K562 (cell line): ENCODE data around the gene XPNPEP3. TPM values are rescaled to one million over a fixed set of nuclear protein-coding genes. Genes with fewer than 3 reads are reported as not detected.

ENCODE experiments used
- ATAC-seq: fragments of 200-7000 bp; cut with Tn5 transposase; 3 replicates; pipeline ENCODE4 v1.9.1; 2020; ENCODE audit warnings: moderate library complexity
- BruUV-seq: library from RNA; stranded (reverse); fragments of 400-500 nt; replicated peaks from 2 replicates; lab custom pipeline; 2021; lab: Mats Ljungman, UMichigan
- CTCF ChIA-PET: fragments of 300-600 bp; formaldehyde crosslinking; extraction: SDS; loops from one replicate; lab custom pipeline; 2021; ENCODE audit warnings: low intra/inter-chr PET ratio; lab: Yijun Ruan, JAX
- POLR2A ChIA-PET: fragments of 300-600, 350-650 bp; sonication (Branson Sonifier 250); formaldehyde crosslinking; extraction: SDS; loops from one replicate; lab custom pipeline; 2021; ENCODE audit warnings: antibody characterized with exemption, inconsistent platforms; lab: Yijun Ruan, JAX
- DNase-seq, 4 experiments: peaks; one replicate each; pipeline versions ENCODE4 v3.0.0 to v3.0.0-alpha.2; 2011 to 2018; ENCODE audit warnings: low spot score in 3 of 4, mixed read lengths in 3 of 4; ENCODE audit errors: extremely low read depth in 1 of 4
- FAIRE-seq: peaks from 2 replicates; lab custom pipeline; 2011; peaks lifted over from hg19 to GRCh38; lab: Jason Lieb, UNC
- H2AFZ ChIP-seq: 2 replicates; pipeline ENCODE4 v1.6.0; 2011; ENCODE audit warnings: low read depth, low read length, control low read depth, inconsistent platforms
- H3K27ac ChIP-seq: fragments of 200-600 bp; 3 replicates; pipeline ENCODE4 v1.8.0; 2011; ENCODE audit warnings: low read depth, mild to moderate bottlenecking, control low read depth, inconsistent platforms, low read length, moderate library complexity, mixed read lengths; ENCODE audit errors: extremely low read depth
- H3K27me3 ChIP-seq, 2 experiments: fragments of 300-600 bp in 1 of 2; 2 replicates in 1 of 2; 3 replicates in 1 of 2; pipeline versions ENCODE4 v1.6.0 to v1.8.0; 2011; ENCODE audit warnings: inconsistent platforms in 2 of 2, low read length in 2 of 2, mild to moderate bottlenecking in 1 of 2, mixed read lengths in 1 of 2, moderate library complexity in 1 of 2; ENCODE audit not compliant: control insufficient read depth in 2 of 2, insufficient read depth in 2 of 2
- H3K36me3 ChIP-seq: fragments of 300-600 bp; 3 replicates; pipeline ENCODE4 v1.8.0; 2011; ENCODE audit warnings: mild to moderate bottlenecking, low read length, inconsistent platforms; ENCODE audit not compliant: control insufficient read depth, insufficient read depth
- H3K4me1 ChIP-seq, 2 experiments: fragments of 200-600 bp in 1 of 2; replicated peaks in 1 of 2; 2 replicates in 1 of 2; 3 replicates in 1 of 2; pipeline versions ENCODE4 v1.5.1 to v1.8.0; 2011; ENCODE audit warnings: inconsistent platforms in 2 of 2, low read length in 2 of 2, mild to moderate bottlenecking in 1 of 2, mixed read lengths in 1 of 2, moderate library complexity in 1 of 2; ENCODE audit not compliant: control insufficient read depth in 2 of 2, insufficient read depth in 2 of 2
- H3K4me2 ChIP-seq: 2 replicates; pipeline ENCODE4 v1.6.1; 2011; ENCODE audit warnings: low read length, control low read depth, inconsistent platforms, mixed read lengths; ENCODE audit not compliant: insufficient read depth
- H3K4me3 ChIP-seq: fragments of 200-600 bp; sonication (generic), shearing (Covaris generic); 2 replicates; pipeline ENCODE4 v1.5.1; 2016; ENCODE audit warnings: control low read depth, inconsistent platforms
- H3K79me2 ChIP-seq: fragments of 200-600 bp; 3 replicates; pipeline ENCODE4 v1.8.0; 2011; ENCODE audit warnings: low read length, inconsistent platforms; ENCODE audit not compliant: control insufficient read depth, insufficient read depth
- H3K9ac ChIP-seq, 2 experiments: 2 replicates each; pipeline versions ENCODE4 v1.6.0 to v1.6.1; 2011; ENCODE audit warnings: low read depth in 2 of 2, low read length in 2 of 2, control low read depth in 1 of 2, inconsistent platforms in 1 of 2, mild to moderate bottlenecking in 1 of 2, mixed read lengths in 1 of 2; ENCODE audit not compliant: insufficient read depth in 1 of 2
- H3K9me1 ChIP-seq: one replicate; pipeline ENCODE4 v1.6.0; 2011; ENCODE audit warnings: inconsistent platforms, mild to moderate bottlenecking, low read length, moderate library complexity; ENCODE audit not compliant: control insufficient read depth, insufficient read depth
- H3K9me3 ChIP-seq: replicated peaks from 2 replicates; pipeline ENCODE4 v1.5.1; 2011; ENCODE audit warnings: low read depth, low read length, inconsistent platforms; ENCODE audit not compliant: control insufficient read depth, insufficient read depth
- H4K20me1 ChIP-seq: replicated peaks from 2 replicates; pipeline ENCODE4 v1.6.1; 2011; ENCODE audit warnings: low read length, inconsistent platforms, mixed read lengths; ENCODE audit not compliant: control insufficient read depth, insufficient read depth
- ETV1 ChIP-seq: fragments of 450-650 bp; conservative IDR thresholded peaks from 2 replicates; pipeline ENCODE4 v1.6.1; 2016; ENCODE audit warnings: missing genetic modification characterization, control low read depth, low read depth, missing compliant biosample characterization
- GABPB2 ChIP-seq: fragments of 250-450 bp; sonication (Bioruptor Pico); conservative IDR thresholded peaks from 2 replicates; pipeline ENCODE4 v1.5.1; 2021; ENCODE audit warnings: mild to moderate bottlenecking
- ILK ChIP-seq: fragments of 450-650 bp; IDR thresholded peaks from 2 replicates; pipeline ENCODE4 v1.6.1; 2016; ENCODE audit warnings: missing genetic modification characterization, low read depth, mild to moderate bottlenecking, missing compliant biosample characterization, moderate library complexity, borderline replicate concordance
- MXI1 ChIP-seq: IDR thresholded peaks from 2 replicates; pipeline ENCODE4 v1.6.1; 2011; ENCODE audit warnings: low read depth, mild to moderate bottlenecking, improper control_type of control experiment, low read length
- NELFE ChIP-seq: IDR thresholded peaks from 2 replicates; pipeline ENCODE4 v1.6.1; 2011; ENCODE audit warnings: mild to moderate bottlenecking; ENCODE audit not compliant: insufficient read depth, insufficient read length
- RBBP5 ChIP-seq: fragments of 200-600 bp; sonication (generic); IDR thresholded peaks from 2 replicates; pipeline ENCODE4 v1.6.1; 2012; ENCODE audit warnings: borderline replicate concordance, mild to moderate bottlenecking, low read length, control low read depth, inconsistent platforms; ENCODE audit not compliant: insufficient read depth, poor library complexity, severe bottlenecking
- SIN3B ChIP-seq: fragments of 450-650 bp; IDR thresholded peaks from 2 replicates; pipeline ENCODE4 v1.6.1; 2017; ENCODE audit warnings: low read depth, mild to moderate bottlenecking, moderate library complexity
- SPI1 ChIP-seq: IDR thresholded peaks from 2 replicates; pipeline ENCODE4 v1.6.1; 2011; ENCODE audit warnings: low read depth, low read length, control low read depth, borderline replicate concordance
- ZNF507 ChIP-seq: conservative IDR thresholded peaks from 2 replicates; pipeline ENCODE4 v1.6.1; 2017; ENCODE audit warnings: missing genetic modification characterization, missing compliant biosample characterization
- ZNF586 ChIP-seq: fragments of 450-650 bp; formaldehyde crosslinking; conservative IDR thresholded peaks from 2 replicates; pipeline ENCODE4 v1.4.0; 2020; ENCODE audit warnings: mild to moderate bottlenecking, moderate library complexity
- ZZZ3 ChIP-seq: fragments of 450-650 bp; IDR thresholded peaks from 2 replicates; pipeline ENCODE4 v1.6.1; 2016; ENCODE audit warnings: antibody characterized with exemption, mild to moderate bottlenecking, moderate library complexity
- in situ Hi-C: fragments of 300-500 bp; cut with MboI; formaldehyde crosslinking; loops from 4 replicates; pipeline ENCODE4 v1.15.0; 2018; ENCODE audit warnings: inconsistent platforms, mixed read lengths
- intact Hi-C: fragments of 100-400 bp; cut with micrococcal nuclease; formaldehyde crosslinking; loops from 2 replicates; pipeline ENCODE4 v1.14.2; 2022
- polyA plus RNA-seq, 8 experiments: library from polyadenylated mRNA; depleted of rRNA in 4 of 8; stranded (reverse) in 5 of 8; unstranded in 3 of 8; fragments of >200 nt; fragmentation: Nextera tagmentation in 2 of 8; fragmentation: Illumina TruSeq in 1 of 8; extraction: Ambion mirVana in 2 of 8; extraction: Trizol in 1 of 8; gene quantifications; 2 replicates each; pipeline versions ENCODE4 v1.2.1 to v1.2.3, GENCODE V29; 2011 to 2014; ENCODE audit warnings: inconsistent platforms in 1 of 8, missing spikeins in 1 of 8
- total RNA-seq, 7 experiments: library from RNA; depleted of rRNA in 6 of 7; stranded (reverse); fragments of >200 nt in 6 of 7; fragmentation: Illumina TruSeq in 2 of 7; extraction: Trizol in 2 of 7; gene quantifications; 2 replicates each; pipeline versions ENCODE4 v1.2.1 to v1.2.3, GENCODE V29; 2011 to 2021; ENCODE audit warnings: low replicate concordance in 1 of 7
- TF ChIP-seq, protein P1 (sequence below): sonication (generic); IDR thresholded peaks from 2 replicates; pipeline ENCODE4 v1.6.1; 2016
- TF ChIP-seq, protein P2 (sequence below): sonication (generic); formaldehyde crosslinking; IDR thresholded peaks from 2 replicates; pipeline ENCODE4 v1.8.0; 2022; ENCODE audit warnings: mild to moderate bottlenecking, low read depth, missing genetic modification reagents
- TF ChIP-seq, protein P3 (sequence below): sonication (generic); formaldehyde crosslinking; IDR thresholded peaks from 2 replicates; pipeline ENCODE4 v1.8.1; 2022; ENCODE audit warnings: missing genetic modification reagents
- TF ChIP-seq, protein P4 (sequence below): fragments of 250-450 bp; sonication (Bioruptor Pico); IDR thresholded peaks from 2 replicates; pipeline ENCODE4 v1.4.0; 2020; ENCODE audit warnings: mild to moderate bottlenecking
- TF ChIP-seq, protein P5 (sequence below): fragments of 450-650 bp; IDR thresholded peaks from 2 replicates; pipeline ENCODE4 v1.6.1; 2017; ENCODE audit warnings: mild to moderate bottlenecking, moderate library complexity

Gene XPNPEP3
- total and polyA plus RNA-seq, 9 of the 15 experiments (the other 6 are each of a cell fraction or from before 2014, with no cell fraction given), result 9.1 to 22.6 (median 15.6) TPM

DNA sequence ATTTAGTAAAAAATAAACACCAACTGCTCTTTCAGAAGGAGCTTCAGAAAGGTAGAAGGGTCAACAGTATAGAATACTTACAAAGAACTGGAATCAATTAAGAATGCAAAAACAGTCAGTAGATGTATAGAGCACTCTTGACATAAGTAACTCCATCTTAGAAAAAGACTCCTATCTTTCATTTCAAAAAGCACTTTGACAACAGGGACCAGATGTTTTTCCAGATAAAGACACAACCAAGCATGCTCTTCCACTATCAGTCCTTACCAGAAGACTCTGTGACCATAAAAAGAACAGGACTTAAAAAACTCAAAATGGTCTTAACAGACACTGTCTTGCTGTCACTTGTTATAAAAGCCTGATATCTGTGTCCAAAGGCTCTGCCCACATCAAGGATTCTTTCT is 43.0 kb upstream of the XPNPEP3 start:
- intact Hi-C loops (no loop called here), in situ Hi-C loops (no loop called here)
- no peak overlapping the region for H3K4me3 ChIP-seq
- POLR2A ChIA-PET, result interaction anchor here (0.6 kb wide), 1 partner anchor 253 kb away, joined by 3 read pairs; no protein-coding TSS in a partner anchor
- peaks cover 95% of the 10 kb centered on the region for H3K79me2 ChIP-seq
- ATAC-seq, result peak; percentile 48
- H3K9me1 ChIP-seq, result no peaks in the 10 kb centered on the region
- CTCF ChIA-PET, result no interaction called here
- BruUV-seq, result no TSS peak
- no peaks in the 10 kb centered on the region for H4K20me1 ChIP-seq
- H3K27ac ChIP-seq, result peak overlapping the region; percentile 72
- H2AFZ ChIP-seq, result no peak overlapping the region
- peaks cover 17 to 25% of the 10 kb centered on the region in 2 experiments; a peak in 4 of 5 replicates for H3K4me1 ChIP-seq
- H3K36me3 ChIP-seq, result peaks cover 38% of the 10 kb centered on the region
- peak; percentile 86 for FAIRE-seq
- H3K9me3 ChIP-seq, result no peaks in the 10 kb centered on the region
- peak overlapping the region; percentile 52 for H3K4me2 ChIP-seq
- H3K9ac ChIP-seq, result peak overlapping the region in 1 of 2 experiments; percentile 44; a peak in 2 of 4 replicates
- DNase-seq, result peak; percentile 50 to 89 (median 62)
- H3K27me3 ChIP-seq, result no peaks in the 10 kb centered on the region
- peak; percentile 74 for TF ChIP-seq ZNF507
- TF ChIP-seq ETV1, result peak; percentile 98
- TF ChIP-seq SIN3B, result no peak
- TF ChIP-seq, protein P1, sequence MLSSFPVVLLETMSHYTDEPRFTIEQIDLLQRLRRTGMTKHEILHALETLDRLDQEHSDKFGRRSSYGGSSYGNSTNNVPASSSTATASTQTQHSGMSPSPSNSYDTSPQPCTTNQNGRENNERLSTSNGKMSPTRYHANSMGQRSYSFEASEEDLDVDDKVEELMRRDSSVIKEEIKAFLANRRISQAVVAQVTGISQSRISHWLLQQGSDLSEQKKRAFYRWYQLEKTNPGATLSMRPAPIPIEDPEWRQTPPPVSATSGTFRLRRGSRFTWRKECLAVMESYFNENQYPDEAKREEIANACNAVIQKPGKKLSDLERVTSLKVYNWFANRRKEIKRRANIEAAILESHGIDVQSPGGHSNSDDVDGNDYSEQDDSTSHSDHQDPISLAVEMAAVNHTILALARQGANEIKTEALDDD, result no peak; the same call in 1 of the 2 replicates
- TF ChIP-seq, protein P2, sequence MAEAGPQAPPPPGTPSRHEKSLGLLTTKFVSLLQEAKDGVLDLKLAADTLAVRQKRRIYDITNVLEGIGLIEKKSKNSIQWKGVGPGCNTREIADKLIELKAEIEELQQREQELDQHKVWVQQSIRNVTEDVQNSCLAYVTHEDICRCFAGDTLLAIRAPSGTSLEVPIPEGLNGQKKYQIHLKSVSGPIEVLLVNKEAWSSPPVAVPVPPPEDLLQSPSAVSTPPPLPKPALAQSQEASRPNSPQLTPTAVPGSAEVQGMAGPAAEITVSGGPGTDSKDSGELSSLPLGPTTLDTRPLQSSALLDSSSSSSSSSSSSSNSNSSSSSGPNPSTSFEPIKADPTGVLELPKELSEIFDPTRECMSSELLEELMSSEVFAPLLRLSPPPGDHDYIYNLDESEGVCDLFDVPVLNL (CRISPR knock-in tag), result no peak
- peak; percentile 98 for TF ChIP-seq ZNF586 (CRISPR knock-in tag)
- TF ChIP-seq NELFE, result no peak
- TF ChIP-seq MXI1, result 0 out of 2 replicates have a peak, but pooled peaks have one; percentile 23
- TF ChIP-seq RBBP5, result no peak
- TF ChIP-seq ZZZ3, result no peak
- peak; percentile 89 for TF ChIP-seq GABPB2 (CRISPR knock-in tag)
- peak; percentile 96 for TF ChIP-seq ILK (tag)
- TF ChIP-seq, protein P3, sequence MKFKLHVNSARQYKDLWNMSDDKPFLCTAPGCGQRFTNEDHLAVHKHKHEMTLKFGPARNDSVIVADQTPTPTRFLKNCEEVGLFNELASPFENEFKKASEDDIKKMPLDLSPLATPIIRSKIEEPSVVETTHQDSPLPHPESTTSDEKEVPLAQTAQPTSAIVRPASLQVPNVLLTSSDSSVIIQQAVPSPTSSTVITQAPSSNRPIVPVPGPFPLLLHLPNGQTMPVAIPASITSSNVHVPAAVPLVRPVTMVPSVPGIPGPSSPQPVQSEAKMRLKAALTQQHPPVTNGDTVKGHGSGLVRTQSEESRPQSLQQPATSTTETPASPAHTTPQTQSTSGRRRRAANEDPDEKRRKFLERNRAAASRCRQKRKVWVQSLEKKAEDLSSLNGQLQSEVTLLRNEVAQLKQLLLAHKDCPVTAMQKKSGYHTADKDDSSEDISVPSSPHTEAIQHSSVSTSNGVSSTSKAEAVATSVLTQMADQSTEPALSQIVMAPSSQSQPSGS, result no peak
- TF ChIP-seq, protein P4, sequence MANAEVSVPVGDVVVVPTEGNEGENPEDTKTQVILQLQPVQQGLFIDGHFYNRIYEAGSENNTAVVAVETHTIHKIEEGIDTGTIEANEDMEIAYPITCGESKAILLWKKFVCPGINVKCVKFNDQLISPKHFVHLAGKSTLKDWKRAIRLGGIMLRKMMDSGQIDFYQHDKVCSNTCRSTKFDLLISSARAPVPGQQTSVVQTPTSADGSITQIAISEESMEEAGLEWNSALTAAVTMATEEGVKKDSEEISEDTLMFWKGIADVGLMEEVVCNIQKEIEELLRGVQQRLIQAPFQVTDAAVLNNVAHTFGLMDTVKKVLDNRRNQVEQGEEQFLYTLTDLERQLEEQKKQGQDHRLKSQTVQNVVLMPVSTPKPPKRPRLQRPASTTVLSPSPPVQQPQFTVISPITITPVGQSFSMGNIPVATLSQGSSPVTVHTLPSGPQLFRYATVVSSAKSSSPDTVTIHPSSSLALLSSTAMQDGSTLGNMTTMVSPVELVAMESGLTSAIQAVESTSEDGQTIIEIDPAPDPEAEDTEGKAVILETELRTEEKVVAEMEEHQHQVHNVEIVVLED, result peak; percentile 89
- TF ChIP-seq, protein P5, sequence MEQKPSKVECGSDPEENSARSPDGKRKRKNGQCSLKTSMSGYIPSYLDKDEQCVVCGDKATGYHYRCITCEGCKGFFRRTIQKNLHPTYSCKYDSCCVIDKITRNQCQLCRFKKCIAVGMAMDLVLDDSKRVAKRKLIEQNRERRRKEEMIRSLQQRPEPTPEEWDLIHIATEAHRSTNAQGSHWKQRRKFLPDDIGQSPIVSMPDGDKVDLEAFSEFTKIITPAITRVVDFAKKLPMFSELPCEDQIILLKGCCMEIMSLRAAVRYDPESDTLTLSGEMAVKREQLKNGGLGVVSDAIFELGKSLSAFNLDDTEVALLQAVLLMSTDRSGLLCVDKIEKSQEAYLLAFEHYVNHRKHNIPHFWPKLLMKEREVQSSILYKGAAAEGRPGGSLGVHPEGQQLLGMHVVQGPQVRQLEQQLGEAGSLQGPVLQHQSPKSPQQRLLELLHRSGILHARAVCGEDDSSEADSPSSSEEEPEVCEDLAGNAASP, result no peak
- no peak for TF ChIP-seq SPI1
